ENCODE measurements around the gene TAPBPL.

The TAPBPL gene

GRCh38 chr12:6450091-6450868 is 1.6 kb upstream of the TAPBPL start:
- Mint-ChIP-seq H3K4me1 (ENCODE audit: low read depth) (peaks cover 60% of the 10 kb centered on the region), H3K27me3 (ENCODE audit: low read depth) (no peaks in the 10 kb centered on the region), H3K27ac (peak overlapping the region; percentile 97), H3K36me3 (ENCODE audit: low read depth) (peaks cover 67% of the 10 kb centered on the region), H3K9me3 (no peaks in the 10 kb centered on the region), H3K4me3 (peak overlapping the region; percentile 98)

- H3K4me3 Mint-ChIP-seq = peak overlapping the region; percentile 98
- H3K9me3 Mint-ChIP-seq = no peaks in the 10 kb centered on the region
- H3K27me3 Mint-ChIP-seq (ENCODE audit: low read depth) = no peaks in the 10 kb centered on the region
- H3K36me3 Mint-ChIP-seq (ENCODE audit: low read depth) = peaks cover 65% of the 10 kb centered on the region
- peak overlapping the region; percentile 97 for H3K27ac Mint-ChIP-seq
- H3K4me1 Mint-ChIP-seq (ENCODE audit: low read depth) = peaks cover 57% of the 10 kb centered on the region
Measured at GRCh38 chr12:6450869-6451347, 934 bp upstream of the TAPBPL start.

- H3K36me3 Mint-ChIP-seq (ENCODE audit: low read depth) = peaks cover 66% of the 10 kb centered on the region
- no peaks in the 10 kb centered on the region for H3K9me3 Mint-ChIP-seq
- H3K4me1 Mint-ChIP-seq (ENCODE audit: low read depth) = peaks cover 51% of the 10 kb centered on the region
- H3K4me3 Mint-ChIP-seq = peak overlapping the region; percentile 98
- peak overlapping the region; percentile 97 for H3K27ac Mint-ChIP-seq
- no peaks in the 10 kb centered on the region for H3K27me3 Mint-ChIP-seq (ENCODE audit: low read depth)
Measured at GRCh38 chr12:6452245-6452943, 552 bp downstream of the TAPBPL start.

GRCh38 chr12:6452944-6453630 is 1.2 kb downstream of the TAPBPL start:
- no peaks in the 10 kb centered on the region for H3K9me3 Mint-ChIP-seq
- peak overlapping the region; percentile 97 for H3K27ac Mint-ChIP-seq
- peaks cover 45% of the 10 kb centered on the region for H3K4me1 Mint-ChIP-seq (ENCODE audit: low read depth)
- H3K4me3 Mint-ChIP-seq = peak overlapping the region; percentile 98
- no peaks in the 10 kb centered on the region for H3K27me3 Mint-ChIP-seq (ENCODE audit: low read depth)
- H3K36me3 Mint-ChIP-seq (ENCODE audit: low read depth) = peaks cover 62% of the 10 kb centered on the region

GRCh38 chr12:6457220-6457945 is 5.5 kb downstream of the TAPBPL start:
- Mint-ChIP-seq H3K27ac (peak overlapping the region; percentile 27), H3K4me3 (no peak overlapping the region), H3K27me3 (ENCODE audit: low read depth) (no peaks in the 10 kb centered on the region), H3K4me1 (ENCODE audit: low read depth) (peaks cover 52% of the 10 kb centered on the region), H3K36me3 (ENCODE audit: low read depth) (peaks cover 77% of the 10 kb centered on the region), H3K9me3 (no peaks in the 10 kb centered on the region)

- Mint-ChIP-seq H3K27ac (peak overlapping the region; percentile 73), H3K4me1 (ENCODE audit: low read depth) (peaks cover 54% of the 10 kb centered on the region), H3K9me3 (no peaks in the 10 kb centered on the region), H3K4me3 (no peak overlapping the region), H3K27me3 (ENCODE audit: low read depth) (no peaks in the 10 kb centered on the region), H3K36me3 (ENCODE audit: low read depth) (peaks cover 79% of the 10 kb centered on the region)
Measured at GRCh38 chr12:6458281-6459003, 6.6 kb downstream of the TAPBPL start.

GRCh38 chr12:6459004-6459337 is 7.1 kb downstream of the TAPBPL start:
- Mint-ChIP-seq H3K9me3 (no peaks in the 10 kb centered on the region), H3K27ac (peak overlapping the region; percentile 73), H3K27me3 (ENCODE audit: low read depth) (no peaks in the 10 kb centered on the region), H3K4me3 (peak overlapping the region; percentile 30), H3K36me3 (ENCODE audit: low read depth) (peaks cover 78% of the 10 kb centered on the region), H3K4me1 (ENCODE audit: low read depth) (peaks cover 56% of the 10 kb centered on the region)

- Mint-ChIP-seq H3K4me3 (peak overlapping the region; percentile 86), H3K36me3 (ENCODE audit: low read depth) (peaks cover 81% of the 10 kb centered on the region), H3K27ac (peak overlapping the region; percentile 99), H3K9me3 (no peaks in the 10 kb centered on the region), H3K4me1 (ENCODE audit: low read depth) (peaks cover 66% of the 10 kb centered on the region), H3K27me3 (ENCODE audit: low read depth) (no peaks in the 10 kb centered on the region)
Measured at GRCh38 chr12:6460751-6461371, 9.0 kb downstream of the TAPBPL start.

- Mint-ChIP-seq H3K4me3 (peak overlapping the region; percentile 86), H3K36me3 (ENCODE audit: low read depth) (peaks cover 83% of the 10 kb centered on the region), H3K27ac (peak overlapping the region; percentile 99), H3K9me3 (no peaks in the 10 kb centered on the region), H3K4me1 (ENCODE audit: low read depth) (peaks cover 67% of the 10 kb centered on the region), H3K27me3 (ENCODE audit: low read depth) (no peaks in the 10 kb centered on the region)
Measured at GRCh38 chr12:6461401-6462233, 9.8 kb downstream of the TAPBPL start.

- Mint-ChIP-seq H3K36me3 (ENCODE audit: low read depth) (peaks cover 84% of the 10 kb centered on the region), H3K9me3 (no peaks in the 10 kb centered on the region), H3K27me3 (ENCODE audit: low read depth) (no peaks in the 10 kb centered on the region), H3K4me1 (ENCODE audit: low read depth) (peaks cover 69% of the 10 kb centered on the region), H3K4me3 (peak overlapping the region; percentile 77), H3K27ac (peak overlapping the region; percentile 99)
Measured at GRCh38 chr12:6462234-6462995, 10.6 kb downstream of the TAPBPL start.

GRCh38 chr12:6463216-6463615 is 11.4 kb downstream of the TAPBPL start:
- H3K4me3 Mint-ChIP-seq = peak overlapping the region; percentile 77
- H3K4me1 Mint-ChIP-seq (ENCODE audit: low read depth) = peaks cover 73% of the 10 kb centered on the region
- H3K36me3 Mint-ChIP-seq (ENCODE audit: low read depth) = peaks cover 86% of the 10 kb centered on the region
- H3K27me3 Mint-ChIP-seq (ENCODE audit: low read depth) = no peaks in the 10 kb centered on the region
- H3K27ac Mint-ChIP-seq = peak overlapping the region; percentile 99
- H3K9me3 Mint-ChIP-seq = no peaks in the 10 kb centered on the region

GRCh38 chr12:6463858-6464257 is 12.0 kb downstream of the TAPBPL start:
- no peaks in the 10 kb centered on the region for H3K9me3 Mint-ChIP-seq
- H3K27ac Mint-ChIP-seq = peak overlapping the region; percentile 99
- H3K27me3 Mint-ChIP-seq (ENCODE audit: low read depth) = no peaks in the 10 kb centered on the region
- H3K4me3 Mint-ChIP-seq = peak overlapping the region; percentile 77
- H3K36me3 Mint-ChIP-seq (ENCODE audit: low read depth) = peaks cover 86% of the 10 kb centered on the region
- H3K4me1 Mint-ChIP-seq (ENCODE audit: low read depth) = peaks cover 73% of the 10 kb centered on the region

Measured in T-helper 1 cell treated with Interleukin-12 subunit alpha and Interleukin-12 subunit beta and Interleukin-4 antibody, amounts not matched to agents 30 μg/mL and 1 μg/mL, for 36 hours (primary cell).